Measurements from ENCODE around the gene ADAM8. TPM values are rescaled to one million over a fixed set of nuclear protein-coding genes. Genes with fewer than 3 reads are reported as not detected.

The ADAM8 gene
- total RNA-seq, 2 donors from 2014 or later: 3.7 to 5.5 TPM

GRCh38 chr10:133318494-133319127 is 41.9 kb upstream of the ADAM8 start:
- H3K27ac Mint-ChIP-seq: no peak overlapping the region
- peaks cover 16% of the 10 kb centered on the region for H3K9me3 Mint-ChIP-seq
- H3K36me3 ChIP-seq (ENCODE audit: control insufficient read depth, insufficient read depth, low read length): no peaks in the 10 kb centered on the region
- peaks cover 26% of the 10 kb centered on the region for H3K27me3 Mint-ChIP-seq (ENCODE audit: insufficient read depth)
- H3K4me3 ChIP-seq (ENCODE audit: low read length): peak overlapping the region; percentile 70
- no peaks in the 10 kb centered on the region for H3K4me1 Mint-ChIP-seq
- H3K4me3 Mint-ChIP-seq: peak overlapping the region; percentile 44
- H3K9me3 ChIP-seq (ENCODE audit: control insufficient read depth, low read length): peaks cover 25% of the 10 kb centered on the region
- DNase-seq: peak; percentile 93
- H3K27ac ChIP-seq (ENCODE audit: low read depth, low read length): no peak overlapping the region
- WGBS, 2 experiments (ENCODE audit: insufficient coverage in 1 of 2, insufficient read length in 1 of 2): 21 to 28% methylated on average over 33 to 51 of the region's 51 CpGs
- H3K9ac ChIP-seq (ENCODE audit: extremely low read depth, low read length, poor library complexity, severe bottlenecking): no peak overlapping the region
- H3K4me1 ChIP-seq (ENCODE audit: control insufficient read depth, insufficient read depth, low read length): no peaks in the 10 kb centered on the region
- no peaks in the 10 kb centered on the region for H3K27me3 ChIP-seq (ENCODE audit: control insufficient read depth, insufficient read depth, low read length, poor library complexity, severe bottlenecking)
- peak; percentile 85 for TF ChIP-seq CTCF (conservative IDR thresholded peaks at IDR 0.05)
- peaks cover 3% of the 10 kb centered on the region for H3K36me3 Mint-ChIP-seq (ENCODE audit: low read depth)

- H3K9me3 Mint-ChIP-seq: peaks cover 16% of the 10 kb centered on the region
- peaks cover 17% of the 10 kb centered on the region for H3K27me3 Mint-ChIP-seq (ENCODE audit: insufficient read depth)
- Histone ChIP-seq H3K9me3 (ENCODE audit: control insufficient read depth, low read length) (peaks cover 25% of the 10 kb centered on the region), H3K27me3 (ENCODE audit: control insufficient read depth, insufficient read depth, low read length, poor library complexity, severe bottlenecking) (no peaks in the 10 kb centered on the region), H3K4me3 (ENCODE audit: low read length) (no peak overlapping the region), H3K36me3 (ENCODE audit: control insufficient read depth, insufficient read depth, low read length) (peaks cover under 1% of the 10 kb centered on the region), H3K27ac (ENCODE audit: low read depth, low read length) (no peak overlapping the region), H3K9ac (ENCODE audit: extremely low read depth, low read length, poor library complexity, severe bottlenecking) (no peak overlapping the region), H3K4me1 (ENCODE audit: control insufficient read depth, insufficient read depth, low read length) (no peaks in the 10 kb centered on the region)
- TF ChIP-seq CTCF (conservative IDR thresholded peaks at IDR 0.05): no peak
- no CpG with 5 or more reads among the region's 7 CpGs for WGBS, 2 experiments (ENCODE audit: insufficient coverage in 1 of 2, insufficient read length in 1 of 2)
- no peaks in the 10 kb centered on the region for H3K4me1 Mint-ChIP-seq
- no peak overlapping the region for H3K4me3 Mint-ChIP-seq
- peaks cover 8% of the 10 kb centered on the region for H3K36me3 Mint-ChIP-seq (ENCODE audit: low read depth)
- DNase-seq: no peak
- H3K27ac Mint-ChIP-seq: no peak overlapping the region
Measured at GRCh38 chr10:133316732-133317131, 40.1 kb upstream of the ADAM8 start.

GRCh38 chr10:133316266-133316665 is 39.6 kb upstream of the ADAM8 start:
- no peaks in the 10 kb centered on the region for H3K27me3 ChIP-seq (ENCODE audit: control insufficient read depth, insufficient read depth, low read length, poor library complexity, severe bottlenecking)
- H3K9me3 Mint-ChIP-seq: peaks cover 16% of the 10 kb centered on the region
- H3K27ac Mint-ChIP-seq: no peak overlapping the region
- no peak overlapping the region for H3K4me3 Mint-ChIP-seq
- peaks cover 24% of the 10 kb centered on the region for H3K9me3 ChIP-seq (ENCODE audit: control insufficient read depth, low read length)
- peaks cover 4% of the 10 kb centered on the region for H3K36me3 ChIP-seq (ENCODE audit: control insufficient read depth, insufficient read depth, low read length)
- H3K27me3 Mint-ChIP-seq (ENCODE audit: insufficient read depth): peaks cover 17% of the 10 kb centered on the region
- TF ChIP-seq CTCF (conservative IDR thresholded peaks at IDR 0.05): no peak
- H3K36me3 Mint-ChIP-seq (ENCODE audit: low read depth): peaks cover 13% of the 10 kb centered on the region
- no peak overlapping the region for H3K9ac ChIP-seq (ENCODE audit: extremely low read depth, low read length, poor library complexity, severe bottlenecking)
- DNase-seq: no peak
- WGBS, 2 experiments (ENCODE audit: insufficient coverage in 1 of 2, insufficient read length in 1 of 2): 85 to 95% methylated on average over 4 to 6 of the region's 9 CpGs
- H3K4me1 Mint-ChIP-seq: no peaks in the 10 kb centered on the region
- no peak overlapping the region for H3K27ac ChIP-seq (ENCODE audit: low read depth, low read length)
- H3K4me3 ChIP-seq (ENCODE audit: low read length): no peak overlapping the region
- H3K4me1 ChIP-seq (ENCODE audit: control insufficient read depth, insufficient read depth, low read length): no peaks in the 10 kb centered on the region
